ENCODE data around the gene ZNF280A. TPM values are rescaled to one million over a fixed set of nuclear protein-coding genes. Genes with fewer than 3 reads are reported as not detected.

The ZNF280A gene
- polyA plus RNA-seq (2013): 0.03 TPM in 1 of 2 replicates, not detected in the other

GRCh38 chr22:22520020-22520656 is at the start of gene ZNF280A:
TSS of gene ZNF280A (minus strand) at chr22:22520270. CDS start at chr22:22515630, 4,640 bp downstream.
- Histone ChIP-seq H4K12ac (ENCODE audit: low read depth, low read length) (no peak within 1 kb of the TSS), H3K4me2 (ENCODE audit: low read length) (no peak within 1 kb of the TSS), H2BK120ac (ENCODE audit: insufficient read depth, low read length, poor library complexity) (no peak within 1 kb of the TSS), H3K27ac (ENCODE audit: low read depth, low read length) (no peak within 1 kb of the TSS), H3K18ac (ENCODE audit: low read length) (no peak within 1 kb of the TSS), H3K4me1 (ENCODE audit: control insufficient read depth in 1 of 2, insufficient read depth in 2 of 2, low read length in 2 of 2) (no peaks in the 10 kb centered on the region), H4K91ac (ENCODE audit: low read depth, low read length) (no peak within 1 kb of the TSS), H3K27me3 (ENCODE audit: insufficient read depth, low read length) (no peaks in the 10 kb centered on the region), H3K4ac (ENCODE audit: low read depth, low read length) (no peak within 1 kb of the TSS), H3K36me3 (ENCODE audit: control insufficient read depth in 1 of 2, insufficient read depth in 2 of 2, low read length in 2 of 2) (no peaks in the 10 kb centered on the region), H3K14ac (ENCODE audit: low read length) (no peak within 1 kb of the TSS), H2AK5ac (ENCODE audit: low read length) (no peak within 1 kb of the TSS), H3K79me2 (ENCODE audit: control insufficient read depth, insufficient read depth, low read length, poor library complexity) (no peaks in the 10 kb centered on the region), H2BK5ac (ENCODE audit: low read depth, low read length, poor library complexity) (no peak within 1 kb of the TSS), H2AFZ (ENCODE audit: insufficient read depth, low read length, poor library complexity) (no peak within 1 kb of the TSS), H3K9ac (ENCODE audit: low read length) (no peak within 1 kb of the TSS), H3K79me1 (ENCODE audit: low read length) (no peaks in the 10 kb centered on the region), H3K9me3 (ENCODE audit: insufficient read depth, low read depth, low read length) (peaks cover 10% of the 10 kb centered on the region), H4K8ac (ENCODE audit: low read depth, low read length) (no peak within 1 kb of the TSS), H3K4me3 (ENCODE audit: low read depth, low read length) (no peak within 1 kb of the TSS), H3K23ac (ENCODE audit: low read length) (no peak within 1 kb of the TSS), H2BK12ac (ENCODE audit: low read length) (no peak within 1 kb of the TSS)
- no CpG with 5 or more reads among the region's 12 CpGs for WGBS (ENCODE audit: extremely low coverage, insufficient coverage, insufficient read length)
- DNase-seq: peak; percentile 17 to 64

DNA sequence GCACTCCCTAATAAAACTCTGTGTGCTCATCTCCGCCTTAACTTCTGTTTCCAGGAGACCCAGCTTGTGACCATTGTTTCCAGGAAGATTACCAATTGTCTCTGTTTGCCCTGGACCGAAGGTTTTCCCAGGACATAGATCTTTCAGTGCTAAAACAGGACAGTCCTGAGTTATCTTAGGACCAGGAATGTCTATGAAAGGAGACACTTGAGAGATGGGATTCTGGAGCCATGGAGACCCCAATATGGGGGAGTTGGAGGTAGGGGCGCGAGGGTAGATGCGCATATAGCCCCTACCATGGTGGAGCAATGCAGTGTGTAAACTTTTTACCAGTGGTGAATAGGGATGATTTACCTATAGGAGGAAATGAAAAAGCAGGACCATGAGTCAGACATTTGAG is 49.1 kb upstream of the ZNF280A start:
- no peak overlapping the region for H4K91ac ChIP-seq (ENCODE audit: low read depth, low read length)
- no peaks in the 10 kb centered on the region for H3K79me2 ChIP-seq (ENCODE audit: control insufficient read depth, insufficient read depth, low read length, poor library complexity)
- no peak overlapping the region for H3K4ac ChIP-seq (ENCODE audit: low read depth, low read length)
- H3K4me2 ChIP-seq (ENCODE audit: low read length): no peak overlapping the region
- no peak overlapping the region for H3K23ac ChIP-seq (ENCODE audit: low read length)
- no peaks in the 10 kb centered on the region for H3K79me1 ChIP-seq (ENCODE audit: low read length)
- no peak overlapping the region for H3K14ac ChIP-seq (ENCODE audit: low read length)
- H4K12ac ChIP-seq (ENCODE audit: low read depth, low read length): no peak overlapping the region
- no peaks in the 10 kb centered on the region for H3K36me3 ChIP-seq (ENCODE audit: control insufficient read depth in 1 of 2, insufficient read depth in 2 of 2, low read length in 2 of 2)
- no peak for DNase-seq
- H2BK5ac ChIP-seq (ENCODE audit: low read depth, low read length, poor library complexity): no peak overlapping the region
- H3K9ac ChIP-seq (ENCODE audit: low read length): no peak overlapping the region
- no peak overlapping the region for H2BK12ac ChIP-seq (ENCODE audit: low read length)
- H3K4me1 ChIP-seq (ENCODE audit: control insufficient read depth in 1 of 2, insufficient read depth in 2 of 2, low read length in 2 of 2): no peaks in the 10 kb centered on the region
- no peak overlapping the region for H3K18ac ChIP-seq (ENCODE audit: low read length)
- no CpG with 5 or more reads among the region's 5 CpGs for WGBS (ENCODE audit: extremely low coverage, insufficient coverage, insufficient read length)
- H3K9me3 ChIP-seq (ENCODE audit: insufficient read depth, low read depth, low read length): peaks cover 15% of the 10 kb centered on the region
- H3K27ac ChIP-seq (ENCODE audit: low read depth, low read length): no peak overlapping the region
- H3K4me3 ChIP-seq (ENCODE audit: low read depth, low read length): no peak overlapping the region
- H2BK120ac ChIP-seq (ENCODE audit: insufficient read depth, low read length, poor library complexity): no peak overlapping the region
- no peaks in the 10 kb centered on the region for H3K27me3 ChIP-seq (ENCODE audit: insufficient read depth, low read length)
- H2AK5ac ChIP-seq (ENCODE audit: low read length): no peak overlapping the region
- no peak overlapping the region for H4K8ac ChIP-seq (ENCODE audit: low read depth, low read length)
- H2AFZ ChIP-seq (ENCODE audit: insufficient read depth, low read length, poor library complexity): no peak overlapping the region

GRCh38 chr22:22565981-22566380 is 45.9 kb upstream of the ZNF280A start:
- Histone ChIP-seq H3K4me1 (ENCODE audit: control insufficient read depth in 1 of 2, insufficient read depth in 2 of 2, low read length in 2 of 2) (no peaks in the 10 kb centered on the region), H3K4me2 (ENCODE audit: low read length) (no peak overlapping the region), H3K18ac (ENCODE audit: low read length) (no peak overlapping the region), H3K79me2 (ENCODE audit: control insufficient read depth, insufficient read depth, low read length, poor library complexity) (no peaks in the 10 kb centered on the region), H3K9ac (ENCODE audit: low read length) (no peak overlapping the region), H4K91ac (ENCODE audit: low read depth, low read length) (no peak overlapping the region), H3K36me3 (ENCODE audit: control insufficient read depth in 1 of 2, insufficient read depth in 2 of 2, low read length in 2 of 2) (no peaks in the 10 kb centered on the region), H2BK12ac (ENCODE audit: low read length) (no peak overlapping the region), H3K27me3 (ENCODE audit: insufficient read depth, low read length) (no peaks in the 10 kb centered on the region), H3K9me3 (ENCODE audit: insufficient read depth, low read depth, low read length) (peaks cover 10% of the 10 kb centered on the region), H2AFZ (ENCODE audit: insufficient read depth, low read length, poor library complexity) (no peak overlapping the region), H2BK5ac (ENCODE audit: low read depth, low read length, poor library complexity) (no peak overlapping the region), H3K4ac (ENCODE audit: low read depth, low read length) (no peak overlapping the region), H3K79me1 (ENCODE audit: low read length) (no peaks in the 10 kb centered on the region), H4K8ac (ENCODE audit: low read depth, low read length) (no peak overlapping the region), H2AK5ac (ENCODE audit: low read length) (no peak overlapping the region), H4K12ac (ENCODE audit: low read depth, low read length) (no peak overlapping the region), H3K14ac (ENCODE audit: low read length) (no peak overlapping the region), H3K23ac (ENCODE audit: low read length) (no peak overlapping the region), H3K4me3 (ENCODE audit: low read depth, low read length) (no peak overlapping the region), H2BK120ac (ENCODE audit: insufficient read depth, low read length, poor library complexity) (no peak overlapping the region), H3K27ac (ENCODE audit: low read depth, low read length) (no peak overlapping the region)
- WGBS (ENCODE audit: extremely low coverage, insufficient coverage, insufficient read length): no CpG with 5 or more reads among the region's 2 CpGs
- no peak for DNase-seq

DNA sequence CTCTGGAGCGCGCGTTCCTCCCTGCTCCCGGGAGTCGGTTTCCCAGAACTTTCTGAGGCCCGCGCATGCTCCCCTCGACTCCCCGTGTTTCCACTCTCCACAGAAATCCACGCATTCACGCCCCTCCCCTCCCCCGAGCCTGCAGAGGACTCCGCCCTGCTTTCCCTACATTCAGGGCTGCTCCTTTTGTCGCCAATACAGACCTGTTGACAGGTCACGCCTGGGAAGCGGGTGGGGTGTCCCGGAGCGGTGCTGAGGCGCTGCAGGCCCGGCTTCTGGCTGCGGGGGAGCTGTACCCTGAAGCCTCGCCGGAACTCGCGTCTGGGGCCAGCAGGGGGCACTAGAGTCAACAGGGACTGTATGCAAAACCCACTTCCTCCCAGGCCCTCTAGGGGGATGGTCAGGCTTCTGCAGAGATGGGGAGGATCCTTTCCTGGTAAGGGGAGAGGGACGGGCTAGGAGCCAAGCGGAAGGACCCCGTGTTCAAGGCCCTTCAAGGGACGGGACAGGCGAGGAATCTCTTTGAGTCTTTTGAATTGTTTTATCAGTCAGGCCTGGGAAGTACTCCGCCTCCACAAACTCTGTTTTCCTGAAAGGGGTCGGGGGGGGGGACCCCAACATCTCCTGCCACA is 39.0 kb upstream of the ZNF280A start, which contains the start of gene PRAME:
Gene PRAME (minus strand): TSS at position 294 of the 632 bp plus-strand sequence. CDS start 2,433 bp downstream, outside the sequence.
- no peak within 1 kb of the TSS for H3K18ac ChIP-seq (ENCODE audit: low read length)
- no peak within 1 kb of the TSS for H3K14ac ChIP-seq (ENCODE audit: low read length)
- H3K4ac ChIP-seq (ENCODE audit: low read depth, low read length): no peak within 1 kb of the TSS
- H2BK12ac ChIP-seq (ENCODE audit: low read length): no peak within 1 kb of the TSS
- peak; percentile 31 to 57 for DNase-seq
- H3K9ac ChIP-seq (ENCODE audit: low read length): no peak within 1 kb of the TSS
- H4K8ac ChIP-seq (ENCODE audit: low read depth, low read length): no peak within 1 kb of the TSS
- H2AFZ ChIP-seq (ENCODE audit: insufficient read depth, low read length, poor library complexity): no peak within 1 kb of the TSS
- no peak within 1 kb of the TSS for H2BK5ac ChIP-seq (ENCODE audit: low read depth, low read length, poor library complexity)
- H2AK5ac ChIP-seq (ENCODE audit: low read length): no peak within 1 kb of the TSS
- H3K27me3 ChIP-seq (ENCODE audit: insufficient read depth, low read length): no peaks in the 10 kb centered on the region
- H4K91ac ChIP-seq (ENCODE audit: low read depth, low read length): no peak within 1 kb of the TSS
- no peaks in the 10 kb centered on the region for H3K79me2 ChIP-seq (ENCODE audit: control insufficient read depth, insufficient read depth, low read length, poor library complexity)
- no peak within 1 kb of the TSS for H4K12ac ChIP-seq (ENCODE audit: low read depth, low read length)
- no peaks in the 10 kb centered on the region for H3K4me1 ChIP-seq (ENCODE audit: control insufficient read depth in 1 of 2, insufficient read depth in 2 of 2, low read length in 2 of 2)
- H3K36me3 ChIP-seq (ENCODE audit: control insufficient read depth in 1 of 2, insufficient read depth in 2 of 2, low read length in 2 of 2): no peaks in the 10 kb centered on the region
- no peak within 1 kb of the TSS for H3K4me2 ChIP-seq (ENCODE audit: low read length)
- H3K4me3 ChIP-seq (ENCODE audit: low read depth, low read length): no peak within 1 kb of the TSS
- peaks cover 22% of the 10 kb centered on the region for H3K9me3 ChIP-seq (ENCODE audit: insufficient read depth, low read depth, low read length)
- H3K27ac ChIP-seq (ENCODE audit: low read depth, low read length): no peak within 1 kb of the TSS
- H3K23ac ChIP-seq (ENCODE audit: low read length): no peak within 1 kb of the TSS
- H3K79me1 ChIP-seq (ENCODE audit: low read length): no peaks in the 10 kb centered on the region
- no CpG with 5 or more reads among the region's 32 CpGs for WGBS (ENCODE audit: extremely low coverage, insufficient coverage, insufficient read length)
- H2BK120ac ChIP-seq (ENCODE audit: insufficient read depth, low read length, poor library complexity): no peak within 1 kb of the TSS
